Measurements from ENCODE around the gene SNURF.

DNA sequence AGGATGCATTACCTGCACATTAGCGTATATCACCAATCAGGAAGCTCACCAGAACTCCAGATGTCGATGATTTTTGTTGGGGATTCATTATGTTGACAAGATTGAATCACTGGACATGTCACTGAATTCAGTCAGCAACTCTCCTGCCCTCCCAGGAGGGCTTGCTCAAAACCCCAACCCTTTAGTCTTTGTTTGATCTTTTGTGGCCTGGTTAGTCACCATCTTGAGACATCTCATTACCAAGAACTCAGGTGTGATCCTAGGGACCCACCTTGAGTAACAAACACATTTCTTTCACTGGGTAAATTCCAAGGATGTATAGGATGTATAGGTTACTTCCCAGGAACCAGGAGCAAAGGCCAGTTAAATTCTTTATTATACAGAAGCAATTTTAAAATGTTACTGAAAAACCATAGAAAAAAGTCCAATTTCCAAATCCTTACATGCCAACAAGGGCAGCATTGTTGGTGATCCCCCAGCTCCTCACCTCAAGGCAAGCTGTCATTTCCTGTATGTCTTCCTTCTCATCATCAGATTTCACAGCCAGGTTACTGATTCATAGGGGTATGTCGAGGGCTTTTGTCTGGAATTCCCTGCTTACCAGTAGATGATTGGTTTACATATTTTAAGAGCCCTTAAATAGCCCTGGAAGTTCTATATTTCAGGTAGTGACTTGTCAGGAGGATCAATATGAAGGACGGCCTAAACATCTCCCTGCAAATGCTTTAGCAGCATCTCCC lies 11.7 kb downstream of the SNURF start:
- TF ChIP-seq POLR2A (IDR thresholded peaks at IDR 0.05; ENCODE audit: low read depth, low read length) (no peak), RAD21 (IDR thresholded peaks at IDR 0.05; ENCODE audit: low read length) (no peak), FOS (IDR thresholded peaks at IDR 0.05; ENCODE audit: low read depth, low read length) (no peak), RCOR1 (IDR thresholded peaks at IDR 0.05; ENCODE audit: insufficient replicate concordance, low read length) (no peak), RFX5 (IDR thresholded peaks at IDR 0.05; ENCODE audit: low read depth, low read length) (no peak), CTCF (conservative IDR thresholded peaks at IDR 0.05; ENCODE audit: low read depth, low read length) (no peak), CHD1 (IDR thresholded peaks at IDR 0.05; ENCODE audit: low read depth, low read length) (no peak), ELK1 (IDR thresholded peaks at IDR 0.05; ENCODE audit: borderline replicate concordance, low read depth, low read length) (no peak)
